HepG2 (cell line): ENCODE measurements around the gene CCDC57. TPM values are rescaled to one million over a fixed set of nuclear protein-coding genes. Genes with fewer than 3 reads are reported as not detected.

ENCODE experiments used
- ARID5B ChIP-seq: IDR thresholded peaks from 2 replicates; pipeline ENCODE4 v1.4.0; 2020; ENCODE audit warnings: mild to moderate bottlenecking, missing genetic modification reagents
- ELF3 ChIP-seq: IDR thresholded peaks from 2 replicates; pipeline ENCODE4 v1.6.1; 2016; ENCODE audit warnings: missing genetic modification reagents, missing compliant biosample characterization
- EP300 ChIP-seq, 3 experiments: sonication (generic) in 1 of 3; formaldehyde crosslinking in 1 of 3; IDR thresholded peaks; 2 replicates each; pipeline versions ENCODE4 v1.5.1 to v1.6.1; 2011 to 2020; ENCODE audit warnings: low read depth in 2 of 3, low read length in 2 of 3, borderline replicate concordance in 1 of 3, improper control_type of control experiment in 1 of 3, mild to moderate bottlenecking in 1 of 3, missing genetic modification reagents in 1 of 3, moderate library complexity in 1 of 3
- NR2F6 ChIP-seq, 2 experiments: IDR thresholded peaks; 2 replicates each; pipeline ENCODE4 v1.6.1; 2016; ENCODE audit warnings: antibody characterized with exemption in 1 of 2, mild to moderate bottlenecking in 1 of 2
- PHF21A ChIP-seq: sonication (generic); formaldehyde crosslinking; IDR thresholded peaks from 2 replicates; pipeline ENCODE4 v1.5.0; 2020; ENCODE audit warnings: mild to moderate bottlenecking, missing genetic modification reagents
- POGK ChIP-seq: sonication (generic); formaldehyde crosslinking; conservative IDR thresholded peaks from 2 replicates; pipeline ENCODE4 v1.8.0; 2022; ENCODE audit warnings: mild to moderate bottlenecking, moderate library complexity, missing genetic modification reagents
- SKIL ChIP-seq: sonication (generic); formaldehyde crosslinking; IDR thresholded peaks from 2 replicates; pipeline ENCODE4 v1.8.0; 2022; ENCODE audit warnings: missing genetic modification reagents, mild to moderate bottlenecking, moderate library complexity, borderline replicate concordance
- SNAPC5 ChIP-seq: sonication (generic); formaldehyde crosslinking; IDR thresholded peaks from 2 replicates; pipeline ENCODE4 v1.8.1; 2023; ENCODE audit warnings: mild to moderate bottlenecking, missing genetic modification reagents, borderline replicate concordance
- TGIF2 ChIP-seq: IDR thresholded peaks from 2 replicates; pipeline ENCODE4 v1.6.1; 2016; ENCODE audit warnings: control low read depth, missing compliant biosample characterization
- ZBTB37 ChIP-seq: sonication (generic); formaldehyde crosslinking; IDR thresholded peaks from 2 replicates; pipeline ENCODE4 v1.4.0; 2020; ENCODE audit warnings: mild to moderate bottlenecking, missing genetic modification reagents
- ZNF574 ChIP-seq: sonication (generic); formaldehyde crosslinking; IDR thresholded peaks from 2 replicates; pipeline ENCODE4 v1.4.0; 2020; ENCODE audit warnings: missing genetic modification reagents
- ZNF7 ChIP-seq: IDR thresholded peaks from 2 replicates; pipeline ENCODE4 v1.6.1; 2016; ENCODE audit warnings: missing biosample characterization, missing genetic modification reagents
- ZNF772 ChIP-seq: sonication (generic); formaldehyde crosslinking; IDR thresholded peaks from 2 replicates; pipeline ENCODE4 v1.5.0; 2020; ENCODE audit warnings: mild to moderate bottlenecking, missing genetic modification reagents
- polyA plus RNA-seq, 8 experiments: library from polyadenylated mRNA; depleted of rRNA in 3 of 8; stranded (reverse) in 7 of 8; unstranded in 1 of 8; fragments of >200 nt; fragmentation: Illumina TruSeq in 4 of 8; extraction: Trizol in 4 of 8; gene quantifications; 2 replicates each; pipeline versions ENCODE4 v1.2.1 to v1.2.3, GENCODE V29; 2011 to 2016; ENCODE audit warnings: low read depth in 4 of 8, missing spikeins in 1 of 8, mixed read lengths in 1 of 8; ENCODE audit not compliant: insufficient read depth in 1 of 8
- total RNA-seq, 5 experiments: library from RNA; depleted of rRNA; stranded (reverse); fragments of >200 nt; fragmentation: Illumina TruSeq; extraction: Trizol; gene quantifications; 2 replicates each; pipeline ENCODE4 v1.2.3, GENCODE V29; 2016; ENCODE audit warnings: low read depth in 1 of 5

The CCDC57 gene
- total and polyA plus RNA-seq, 2 of the 13 experiments (the other 11 are each of a cell fraction or from before 2014, with no cell fraction given), result 59.3 to 59.9 TPM

- TF ChIP-seq ARID5B (CRISPR knock-in tag), result peak; percentile 63
- peak; percentile 64 for TF ChIP-seq ELF3 (CRISPR knock-in tag)
- peak; percentile 44; the same call in 1 of the 2 replicates for TF ChIP-seq SKIL (CRISPR knock-in tag)
- peak; percentile 38; the same call in 1 of the 2 replicates for TF ChIP-seq ZNF574 (CRISPR knock-in tag)
- TF ChIP-seq POGK (CRISPR knock-in tag), result no peak
- peak; percentile 79 for TF ChIP-seq PHF21A (CRISPR knock-in tag)
- no peak for TF ChIP-seq TGIF2 (CRISPR knock-in tag)
- no peak for TF ChIP-seq ZBTB37 (CRISPR knock-in tag)
- peak; percentile 72 for TF ChIP-seq NR2F6 (IDR thresholded peaks at IDR 0.05)
- TF ChIP-seq NR2F6 (CRISPR knock-in tag; IDR thresholded peaks at IDR 0.05), result peak; percentile 55; the same call in 1 of the 2 replicates
- peak; percentile 79 for TF ChIP-seq ZNF7 (CRISPR knock-in tag)
- TF ChIP-seq ZNF772 (CRISPR knock-in tag), result 0 out of 2 replicates have a peak, but pooled peaks have one; percentile 58
- peak in 1 of 2 experiments; percentile 85; a peak in 2 of 4 replicates for TF ChIP-seq EP300 (IDR thresholded peaks at IDR 0.05; ENCODE audit: low read depth in 2 of 2, low read length in 2 of 2)
- no peak for TF ChIP-seq EP300 (CRISPR knock-in tag; IDR thresholded peaks at IDR 0.05; ENCODE audit: borderline replicate concordance)
- no peak for TF ChIP-seq SNAPC5
Measured at GRCh38 chr17:82117139-82118090, 95.2 kb downstream of the CCDC57 start (continued).
